Fibroblast of the aortic adventitia (primary cell): ENCODE data around the gene RBMS3. TPM values are rescaled to one million over a fixed set of nuclear protein-coding genes. Genes with fewer than 3 reads are reported as not detected.
"Not testable (repeated sequence)": the region's sequence is repeated elsewhere in the genome, so short reads cannot be mapped to it uniquely, and the experiment has no call there.

Experiments
- DNase-seq: peaks from one replicate; pipeline ENCODE4 v3.0.0-alpha.2; 2010; ENCODE audit warnings: low read depth
- H3K4me3 ChIP-seq: 2 replicates; pipeline ENCODE4 v1.5.1; 2011; ENCODE audit warnings: low read depth, mild to moderate bottlenecking, control low read depth, low read length, moderate library complexity
- total RNA-seq: library from RNA; depleted of rRNA; stranded (reverse); fragments of >200 nt; gene quantifications from 2 replicates; pipeline ENCODE4 v1.2.3, GENCODE V29; 2012; ENCODE audit warnings: low replicate concordance
- TF ChIP-seq, protein P1 (sequence below): IDR thresholded peaks from 2 replicates; pipeline ENCODE4 v1.5.1; 2011; ENCODE audit warnings: mild to moderate bottlenecking, low read length, control low read depth, inconsistent platforms; ENCODE audit not compliant: insufficient read depth

The RBMS3 gene
- total RNA-seq, 1 donor: 84.1 TPM

DNA sequence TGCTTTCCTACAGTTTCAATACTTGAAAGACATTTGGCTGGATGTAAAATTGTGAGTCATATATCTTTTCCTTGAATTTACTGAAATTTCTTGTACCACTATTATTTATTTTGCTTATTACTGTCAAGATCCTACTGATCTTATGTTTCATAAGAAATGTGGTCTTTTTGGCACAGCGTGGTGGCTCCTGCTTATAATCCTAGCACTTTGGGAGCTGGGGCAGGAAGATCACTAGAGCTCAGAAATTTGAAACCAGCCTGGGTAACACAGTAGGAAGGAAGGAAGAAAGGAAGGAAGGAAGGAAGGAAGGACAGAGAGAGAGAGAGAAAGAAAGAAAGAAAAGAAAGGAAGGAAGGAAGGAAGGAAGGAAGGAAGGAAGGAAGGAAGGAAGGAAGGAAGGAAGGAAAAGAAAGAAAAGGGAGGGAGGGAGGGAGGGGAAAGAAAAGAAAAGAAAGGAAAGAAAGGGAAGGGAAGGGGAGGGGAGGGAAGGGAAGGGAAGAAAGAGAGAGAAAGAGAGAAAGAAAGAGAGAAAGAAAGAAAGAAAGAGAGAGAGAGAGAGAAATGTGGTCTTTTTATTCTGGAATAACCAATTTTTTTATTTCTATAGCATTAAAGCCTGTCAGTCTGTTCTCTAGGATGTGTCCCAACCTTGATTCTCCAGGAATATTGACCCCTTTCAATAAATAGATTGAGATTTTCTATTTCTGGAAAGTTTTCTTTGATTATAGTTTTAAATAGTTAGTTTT, 753.5 kb downstream of the RBMS3 start:
- no peak overlapping the region for H3K4me3 ChIP-seq
- TF ChIP-seq, protein P1, sequence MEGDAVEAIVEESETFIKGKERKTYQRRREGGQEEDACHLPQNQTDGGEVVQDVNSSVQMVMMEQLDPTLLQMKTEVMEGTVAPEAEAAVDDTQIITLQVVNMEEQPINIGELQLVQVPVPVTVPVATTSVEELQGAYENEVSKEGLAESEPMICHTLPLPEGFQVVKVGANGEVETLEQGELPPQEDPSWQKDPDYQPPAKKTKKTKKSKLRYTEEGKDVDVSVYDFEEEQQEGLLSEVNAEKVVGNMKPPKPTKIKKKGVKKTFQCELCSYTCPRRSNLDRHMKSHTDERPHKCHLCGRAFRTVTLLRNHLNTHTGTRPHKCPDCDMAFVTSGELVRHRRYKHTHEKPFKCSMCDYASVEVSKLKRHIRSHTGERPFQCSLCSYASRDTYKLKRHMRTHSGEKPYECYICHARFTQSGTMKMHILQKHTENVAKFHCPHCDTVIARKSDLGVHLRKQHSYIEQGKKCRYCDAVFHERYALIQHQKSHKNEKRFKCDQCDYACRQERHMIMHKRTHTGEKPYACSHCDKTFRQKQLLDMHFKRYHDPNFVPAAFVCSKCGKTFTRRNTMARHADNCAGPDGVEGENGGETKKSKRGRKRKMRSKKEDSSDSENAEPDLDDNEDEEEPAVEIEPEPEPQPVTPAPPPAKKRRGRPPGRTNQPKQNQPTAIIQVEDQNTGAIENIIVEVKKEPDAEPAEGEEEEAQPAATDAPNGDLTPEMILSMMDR: no peak
- DNase-seq: no peak

- TF ChIP-seq, protein P1: no peak
- H3K4me3 ChIP-seq: no peak overlapping the region
- no peak for DNase-seq
These were observed 755.2 kb downstream of the RBMS3 start for GRCh38 chr3:30035935-30036567.

GRCh38 chr3:30040126-30040525, 759.3 kb downstream of the RBMS3 start:
- no peak overlapping the region for H3K4me3 ChIP-seq
- no peak for DNase-seq
- TF ChIP-seq, protein P1: no peak

GRCh38 chr3:30041481-30041880, 760.6 kb downstream of the RBMS3 start:
- not testable (repeated sequence) for H3K4me3 ChIP-seq, DNase-seq

- DNase-seq: peak; percentile 88
- TF ChIP-seq, protein P1: peak; percentile 74
- no peak overlapping the region for H3K4me3 ChIP-seq
These were observed 761.5 kb downstream of the RBMS3 start for GRCh38 chr3:30042274-30042859.

GRCh38 chr3:30042916-30043555, 762.2 kb downstream of the RBMS3 start:
- TF ChIP-seq, protein P1: no peak
- no peak for DNase-seq
- no peak overlapping the region for H3K4me3 ChIP-seq

DNA sequence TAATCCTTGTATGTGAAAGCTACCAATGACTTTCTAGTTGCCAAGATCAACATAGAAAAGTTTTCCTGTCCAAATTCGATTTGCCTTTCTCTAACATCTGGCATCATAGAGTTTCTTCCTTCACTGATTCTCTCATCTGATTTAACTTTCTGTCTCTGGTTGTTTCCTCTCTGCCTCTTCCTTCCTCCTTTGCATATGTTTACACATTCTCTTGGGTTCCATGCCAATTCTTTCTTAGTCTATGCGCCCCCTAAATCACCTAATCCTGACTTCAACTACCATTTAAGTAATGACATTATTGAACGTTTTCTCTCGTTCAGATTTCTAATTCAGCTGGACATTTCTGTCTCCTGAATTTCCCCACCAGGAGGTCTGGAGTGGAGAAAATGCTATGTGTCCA, 763.6 kb downstream of the RBMS3 start:
- no peak for DNase-seq
- no peak overlapping the region for H3K4me3 ChIP-seq
- TF ChIP-seq, protein P1: no peak
